Esophagus squamous epithelium (tissue), 4 donors: ENCODE data around the gene CPNE1.

Source experiments
- POLR2A ChIP-seq, 4 donors: fragments of 450-650 bp; IDR thresholded peaks; one replicate each; pipeline ENCODE4 v1.6.1; 2017; ENCODE audit warnings: antibody characterized with exemption in 4 of 4, mild to moderate bottlenecking in 4 of 4, moderate library complexity in 3 of 4
- TF ChIP-seq, protein P1 (sequence below), 6 experiments: fragments of 450-650 bp in 4 of 6; fragments of 200-600 bp in 2 of 6; sonication (generic) in 2 of 6; IDR thresholded peaks; one replicate each; pipeline ENCODE4 v1.5.1; 2016 to 2019; ENCODE audit warnings: antibody characterized with exemption in 6 of 6, mild to moderate bottlenecking in 4 of 6, moderate library complexity in 4 of 6

DNA sequence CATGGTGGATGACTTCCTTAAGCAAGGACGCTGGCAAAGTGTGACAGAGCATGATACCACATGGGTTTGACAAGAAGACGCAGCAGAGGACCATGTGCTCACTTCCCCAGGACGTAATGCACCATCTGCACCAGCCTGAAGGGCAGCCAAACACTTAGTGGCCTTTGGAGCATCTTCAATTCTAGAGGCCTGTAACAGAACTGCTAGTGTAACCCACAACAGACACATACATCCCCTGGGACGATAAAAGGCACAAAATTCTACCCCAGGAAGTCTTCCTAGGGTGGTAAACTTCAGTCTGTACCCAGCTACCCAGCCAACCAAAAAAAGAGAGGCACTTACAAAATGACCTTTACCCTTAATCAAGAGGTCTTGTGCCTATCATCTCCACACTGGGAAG is 9.2 kb upstream of the CPNE1 start:
- no peak for TF ChIP-seq POLR2A (IDR thresholded peaks at IDR 0.05)
- TF ChIP-seq, protein P1, sequence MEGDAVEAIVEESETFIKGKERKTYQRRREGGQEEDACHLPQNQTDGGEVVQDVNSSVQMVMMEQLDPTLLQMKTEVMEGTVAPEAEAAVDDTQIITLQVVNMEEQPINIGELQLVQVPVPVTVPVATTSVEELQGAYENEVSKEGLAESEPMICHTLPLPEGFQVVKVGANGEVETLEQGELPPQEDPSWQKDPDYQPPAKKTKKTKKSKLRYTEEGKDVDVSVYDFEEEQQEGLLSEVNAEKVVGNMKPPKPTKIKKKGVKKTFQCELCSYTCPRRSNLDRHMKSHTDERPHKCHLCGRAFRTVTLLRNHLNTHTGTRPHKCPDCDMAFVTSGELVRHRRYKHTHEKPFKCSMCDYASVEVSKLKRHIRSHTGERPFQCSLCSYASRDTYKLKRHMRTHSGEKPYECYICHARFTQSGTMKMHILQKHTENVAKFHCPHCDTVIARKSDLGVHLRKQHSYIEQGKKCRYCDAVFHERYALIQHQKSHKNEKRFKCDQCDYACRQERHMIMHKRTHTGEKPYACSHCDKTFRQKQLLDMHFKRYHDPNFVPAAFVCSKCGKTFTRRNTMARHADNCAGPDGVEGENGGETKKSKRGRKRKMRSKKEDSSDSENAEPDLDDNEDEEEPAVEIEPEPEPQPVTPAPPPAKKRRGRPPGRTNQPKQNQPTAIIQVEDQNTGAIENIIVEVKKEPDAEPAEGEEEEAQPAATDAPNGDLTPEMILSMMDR (IDR thresholded peaks at IDR 0.05): no peak
